Prostate gland (tissue), 2 donors: Measurements from ENCODE around the gene CRPPA.

Source experiments
- CTCF ChIP-seq, 4 experiments: fragments of 200-600 bp in 2 of 4; fragments of 450-650 bp in 2 of 4; sonication (generic) in 2 of 4; IDR thresholded peaks; 1 replicate in 3 of 4; 2 replicates in 1 of 4; pipeline ENCODE4 v1.5.1; 2016 to 2019; ENCODE audit warnings: antibody characterized with exemption in 4 of 4, mild to moderate bottlenecking in 2 of 4, moderate library complexity in 2 of 4
- POLR2A ChIP-seq: fragments of 450-650 bp; IDR thresholded peaks from one replicate; pipeline ENCODE4 v1.6.1; 2016; ENCODE audit warnings: antibody characterized with exemption, mild to moderate bottlenecking

- TF ChIP-seq POLR2A: no peak
- no peak for TF ChIP-seq CTCF (IDR thresholded peaks at IDR 0.05)
These were observed 18.4 kb downstream of the CRPPA start for GRCh38 chr7:16402940-16403339.
